ENCODE results near the gene ATP6V1G3.

ATP6V1G3 gene

DNA sequence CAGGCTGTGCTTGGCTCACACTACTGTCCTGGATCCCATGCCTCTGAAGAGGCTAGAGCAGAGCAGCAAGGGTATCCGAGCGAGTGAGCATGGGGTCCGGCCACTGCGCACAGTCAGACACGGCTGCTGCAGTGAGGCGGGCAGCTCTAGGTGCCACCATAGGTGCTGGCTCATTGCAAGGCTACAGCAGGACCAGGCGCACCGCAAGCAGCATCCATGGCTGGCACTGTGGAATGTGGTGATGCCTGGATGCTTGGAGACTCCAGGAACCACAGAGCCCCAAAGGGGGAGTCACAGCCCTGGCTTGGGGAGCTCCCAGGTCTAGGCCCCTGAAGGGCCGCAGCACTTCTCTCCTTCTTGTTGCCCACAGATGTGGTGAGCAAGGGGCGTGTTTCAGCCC, 47.2 kb downstream of the ATP6V1G3 start:
- Histone ChIP-seq H3K4me2 (no peak overlapping the region), H3K27ac (no peak overlapping the region), H3K36me3 (ENCODE audit: insufficient read depth) (no peaks in the 10 kb centered on the region)

DNA sequence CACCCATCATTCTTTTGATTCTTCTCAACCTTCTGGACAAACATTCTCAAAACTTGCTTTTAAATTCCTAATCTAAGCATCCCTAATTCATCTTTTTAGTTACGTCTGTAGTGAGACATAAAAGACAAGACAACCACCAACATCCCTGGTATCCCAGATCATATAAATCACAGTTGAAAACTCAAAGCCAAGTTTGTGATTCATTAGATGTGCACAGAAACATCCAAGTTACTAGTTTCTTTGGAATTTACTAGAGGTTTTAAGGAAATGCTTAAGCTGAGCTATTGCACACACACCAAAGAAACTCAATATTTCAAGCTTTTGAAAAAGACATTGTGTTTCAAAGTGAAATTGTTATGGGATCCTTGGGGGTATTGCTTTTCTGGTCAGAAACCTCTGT, 47.6 kb downstream of the ATP6V1G3 start:
- Histone ChIP-seq H3K4me1 (ENCODE audit: low read depth, poor library complexity, severe bottlenecking) (peaks cover 6% of the 10 kb centered on the region), H2AFZ (ENCODE audit: low read depth) (no peak overlapping the region), H3K9ac (no peak overlapping the region), H3K27ac (no peak overlapping the region), H4K20me1 (ENCODE audit: insufficient read depth) (no peaks in the 10 kb centered on the region), H3K27me3 (ENCODE audit: insufficient read depth, low read depth) (no peaks in the 10 kb centered on the region), H3K4me3 (IDR thresholded peaks at IDR 0.05; ENCODE audit: insufficient read depth, low read depth, low read length) (no peak overlapping the region), H3K36me3 (ENCODE audit: insufficient read depth) (no peaks in the 10 kb centered on the region), H3K79me2 (ENCODE audit: insufficient read depth, low read depth) (no peaks in the 10 kb centered on the region), H3K4me2 (no peak overlapping the region)
- TF ChIP-seq, protein P1, sequence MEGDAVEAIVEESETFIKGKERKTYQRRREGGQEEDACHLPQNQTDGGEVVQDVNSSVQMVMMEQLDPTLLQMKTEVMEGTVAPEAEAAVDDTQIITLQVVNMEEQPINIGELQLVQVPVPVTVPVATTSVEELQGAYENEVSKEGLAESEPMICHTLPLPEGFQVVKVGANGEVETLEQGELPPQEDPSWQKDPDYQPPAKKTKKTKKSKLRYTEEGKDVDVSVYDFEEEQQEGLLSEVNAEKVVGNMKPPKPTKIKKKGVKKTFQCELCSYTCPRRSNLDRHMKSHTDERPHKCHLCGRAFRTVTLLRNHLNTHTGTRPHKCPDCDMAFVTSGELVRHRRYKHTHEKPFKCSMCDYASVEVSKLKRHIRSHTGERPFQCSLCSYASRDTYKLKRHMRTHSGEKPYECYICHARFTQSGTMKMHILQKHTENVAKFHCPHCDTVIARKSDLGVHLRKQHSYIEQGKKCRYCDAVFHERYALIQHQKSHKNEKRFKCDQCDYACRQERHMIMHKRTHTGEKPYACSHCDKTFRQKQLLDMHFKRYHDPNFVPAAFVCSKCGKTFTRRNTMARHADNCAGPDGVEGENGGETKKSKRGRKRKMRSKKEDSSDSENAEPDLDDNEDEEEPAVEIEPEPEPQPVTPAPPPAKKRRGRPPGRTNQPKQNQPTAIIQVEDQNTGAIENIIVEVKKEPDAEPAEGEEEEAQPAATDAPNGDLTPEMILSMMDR (conservative IDR thresholded peaks at IDR 0.05; ENCODE audit: low read depth, low read length) = no peak

More for the DNA sequence above, 47.2 kb downstream of the ATP6V1G3 start:
- no peak overlapping the region for H3K4me3 ChIP-seq (IDR thresholded peaks at IDR 0.05; ENCODE audit: insufficient read depth, low read depth, low read length)
- H3K79me2 ChIP-seq (ENCODE audit: insufficient read depth, low read depth) = no peaks in the 10 kb centered on the region
- TF ChIP-seq, protein P1 (conservative IDR thresholded peaks at IDR 0.05; ENCODE audit: low read depth, low read length) = no peak
- H3K27me3 ChIP-seq (ENCODE audit: insufficient read depth, low read depth) = no peaks in the 10 kb centered on the region
- no peak overlapping the region for H2AFZ ChIP-seq (ENCODE audit: low read depth)
- H3K4me1 ChIP-seq (ENCODE audit: low read depth, poor library complexity, severe bottlenecking) = peaks cover 7% of the 10 kb centered on the region
- H3K9ac ChIP-seq = no peak overlapping the region
- no peaks in the 10 kb centered on the region for H4K20me1 ChIP-seq (ENCODE audit: insufficient read depth)

DNA sequence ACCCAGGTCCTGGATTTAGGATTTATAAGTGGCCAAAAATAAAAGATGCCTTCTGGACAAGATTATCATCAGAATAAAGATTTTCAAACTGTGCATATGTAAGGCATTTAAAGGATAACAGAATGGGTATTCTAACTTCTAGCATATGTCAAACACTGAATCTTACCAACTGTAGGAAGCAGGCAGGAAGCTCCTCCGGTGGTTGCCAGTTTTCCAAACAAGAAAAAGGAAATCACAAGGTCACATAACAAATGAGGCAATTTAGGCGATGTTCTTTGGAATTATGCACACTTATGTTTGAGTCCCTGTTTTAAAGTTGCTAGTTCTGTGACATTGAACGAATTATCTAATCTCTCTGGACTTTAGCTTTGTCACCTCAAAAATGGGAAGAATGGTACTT, 48.9 kb downstream of the ATP6V1G3 start:
- no peak overlapping the region for H3K9ac ChIP-seq
- no peaks in the 10 kb centered on the region for H3K27me3 ChIP-seq (ENCODE audit: insufficient read depth, low read depth)
- H3K27ac ChIP-seq = no peak overlapping the region
- H3K79me2 ChIP-seq (ENCODE audit: insufficient read depth, low read depth) = no peaks in the 10 kb centered on the region
- H3K4me3 ChIP-seq (IDR thresholded peaks at IDR 0.05; ENCODE audit: insufficient read depth, low read depth, low read length) = no peak overlapping the region
- no peaks in the 10 kb centered on the region for H3K36me3 ChIP-seq (ENCODE audit: insufficient read depth)
- no peaks in the 10 kb centered on the region for H4K20me1 ChIP-seq (ENCODE audit: insufficient read depth)
- TF ChIP-seq, protein P1 (conservative IDR thresholded peaks at IDR 0.05; ENCODE audit: low read depth, low read length) = no peak
- no peak overlapping the region for H2AFZ ChIP-seq (ENCODE audit: low read depth)
- no peak overlapping the region for H3K4me2 ChIP-seq
- no peaks in the 10 kb centered on the region for H3K4me1 ChIP-seq (ENCODE audit: low read depth, poor library complexity, severe bottlenecking)

DNA sequence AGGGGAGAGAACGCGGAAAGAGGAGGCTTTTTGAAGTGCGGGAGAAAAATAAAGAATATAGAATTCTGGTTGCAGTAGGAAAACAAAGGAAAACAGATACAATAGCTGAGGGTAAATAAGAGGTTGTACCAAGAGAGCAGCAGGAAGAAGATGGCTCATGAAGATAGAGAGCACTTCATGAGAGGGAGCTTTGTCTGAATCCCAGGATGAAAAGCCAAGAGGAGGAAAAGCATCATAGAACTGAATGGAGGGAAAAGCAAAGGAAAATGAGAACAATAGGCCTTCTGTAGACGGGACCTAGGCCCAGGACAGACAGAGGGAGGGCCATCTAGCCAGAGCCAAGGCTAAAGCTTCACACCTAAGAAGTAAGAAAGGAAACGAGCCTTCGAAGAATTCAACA, 49.5 kb downstream of the ATP6V1G3 start:
- no peaks in the 10 kb centered on the region for H3K27me3 ChIP-seq (ENCODE audit: insufficient read depth, low read depth)
- no peak overlapping the region for H3K4me2 ChIP-seq
- H3K27ac ChIP-seq = no peak overlapping the region
- H3K36me3 ChIP-seq (ENCODE audit: insufficient read depth) = no peaks in the 10 kb centered on the region
- H3K4me1 ChIP-seq (ENCODE audit: low read depth, poor library complexity, severe bottlenecking) = no peaks in the 10 kb centered on the region
- TF ChIP-seq, protein P1 (conservative IDR thresholded peaks at IDR 0.05; ENCODE audit: low read depth, low read length) = no peak
- no peaks in the 10 kb centered on the region for H4K20me1 ChIP-seq (ENCODE audit: insufficient read depth)
- no peak overlapping the region for H3K9ac ChIP-seq
- H2AFZ ChIP-seq (ENCODE audit: low read depth) = no peak overlapping the region
- no peaks in the 10 kb centered on the region for H3K79me2 ChIP-seq (ENCODE audit: insufficient read depth, low read depth)
- no peak overlapping the region for H3K4me3 ChIP-seq (IDR thresholded peaks at IDR 0.05; ENCODE audit: insufficient read depth, low read depth, low read length)

Data from KMS-11 (cell line).